Caki2 (cell line): ENCODE results near the gene RNLS. TPM values are rescaled to one million over a fixed set of nuclear protein-coding genes. Genes with fewer than 3 reads are reported as not detected.
A peak's percentile ranks its signal among the peaks of the same experiment; 100 is the strongest.

Source experiments
- DNase-seq: peaks from one replicate; pipeline ENCODE4 v3.0.0-alpha.2; 2015; ENCODE audit warnings: low read depth
- in situ Hi-C: cut with HindIII; loops from 2 replicates; pipeline ENCODE4 v1.10.0; 2016; ENCODE audit warnings: low sequenced_read_pairs, low pct_unique_long_range_greater_than_20kb, mixed read lengths
- total RNA-seq: library from RNA; depleted of rRNA; stranded (reverse); fragments of >200 nt; shearing (Covaris generic); gene quantifications from 2 replicates; pipeline ENCODE4 v1.2.3, GENCODE V29; 2014; ENCODE audit warnings: low replicate concordance

RNLS gene
- total RNA-seq, 1 experiment from 2014 or later, result 19.1 TPM

DNA sequence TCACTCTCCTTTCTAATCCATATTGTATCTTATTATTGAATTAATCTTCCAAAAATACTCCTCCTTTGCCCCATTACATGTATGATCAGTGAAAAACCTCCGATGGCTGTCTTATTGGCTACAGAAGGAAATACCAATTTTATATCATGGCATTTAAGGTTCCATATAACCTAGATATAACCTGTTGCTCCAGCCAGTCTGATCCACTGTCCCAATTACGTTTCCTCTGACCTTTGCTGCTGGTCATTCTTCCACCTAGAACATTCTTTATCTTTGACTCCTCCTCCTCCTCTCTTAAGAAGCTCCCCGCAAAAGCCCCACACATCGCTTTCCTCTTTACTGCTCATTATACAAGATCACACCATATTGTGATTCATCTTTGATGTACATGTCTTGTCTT, 161.5 kb downstream of the RNLS start:
- DNase-seq, result no peak
- in situ Hi-C loops, result no loop called here

DNA sequence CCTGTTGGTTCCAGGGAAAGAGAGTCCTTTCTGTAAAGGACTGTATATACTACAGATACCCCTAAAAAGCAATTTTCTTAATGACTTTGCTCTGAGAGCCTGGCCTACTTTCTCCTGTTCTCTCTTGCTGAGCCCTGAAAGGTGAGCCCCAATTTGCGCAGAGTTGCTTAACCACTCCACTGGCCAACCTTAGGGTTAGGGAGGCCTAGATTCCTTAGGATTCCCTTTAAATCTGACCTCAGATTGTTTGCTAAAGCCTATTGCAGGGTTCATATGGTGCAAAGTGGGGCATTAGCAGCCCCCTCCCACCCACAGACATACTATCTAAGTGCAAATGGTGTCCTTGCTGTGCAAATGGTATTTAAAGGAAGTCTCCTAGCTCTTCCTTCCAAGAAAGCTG, 164.2 kb downstream of the RNLS start:
- no peak for DNase-seq
- in situ Hi-C loops, result no loop called here

- in situ Hi-C loops, result no loop called here
- no peak for DNase-seq
Measured at GRCh38 chr10:88417387-88418030, 165.6 kb downstream of the RNLS start.

GRCh38 chr10:88416801-88417200, 166.3 kb downstream of the RNLS start:
- DNase-seq, result no peak
- in situ Hi-C loops, result no loop called here

DNA sequence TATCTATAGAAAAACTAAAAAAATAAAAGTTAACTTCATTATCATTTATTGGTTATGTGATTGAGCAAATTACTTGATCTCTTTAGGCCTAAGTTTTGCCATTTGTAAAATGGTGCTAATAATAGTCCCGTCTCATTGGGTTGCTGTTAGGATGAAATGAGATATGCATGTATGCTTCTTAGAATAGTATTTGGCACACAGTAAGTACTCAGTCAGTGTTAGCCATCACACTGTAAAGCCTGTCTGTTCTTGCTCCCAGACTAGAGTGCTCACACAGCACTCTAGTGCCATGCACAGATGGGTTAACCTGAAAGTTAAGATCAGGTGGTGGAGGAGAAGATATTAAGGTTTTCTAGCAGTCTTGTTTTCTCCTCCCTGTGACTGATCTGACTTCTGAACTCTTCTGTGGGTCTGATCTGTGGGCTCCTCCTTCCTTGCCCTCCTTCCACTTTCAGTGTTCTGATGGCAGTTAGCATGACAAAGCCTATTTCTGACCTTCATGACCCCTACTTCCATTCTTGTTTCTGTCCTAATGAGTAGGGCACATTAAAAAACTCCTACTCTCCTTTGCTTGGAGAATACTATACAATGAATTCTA, 167.5 kb downstream of the RNLS start:
- DNase-seq, result no peak
- in situ Hi-C loops, result no loop called here

- in situ Hi-C loops, result no loop called here
- no peak for DNase-seq
Measured at GRCh38 chr10:88413412-88413811, 169.7 kb downstream of the RNLS start.

DNA sequence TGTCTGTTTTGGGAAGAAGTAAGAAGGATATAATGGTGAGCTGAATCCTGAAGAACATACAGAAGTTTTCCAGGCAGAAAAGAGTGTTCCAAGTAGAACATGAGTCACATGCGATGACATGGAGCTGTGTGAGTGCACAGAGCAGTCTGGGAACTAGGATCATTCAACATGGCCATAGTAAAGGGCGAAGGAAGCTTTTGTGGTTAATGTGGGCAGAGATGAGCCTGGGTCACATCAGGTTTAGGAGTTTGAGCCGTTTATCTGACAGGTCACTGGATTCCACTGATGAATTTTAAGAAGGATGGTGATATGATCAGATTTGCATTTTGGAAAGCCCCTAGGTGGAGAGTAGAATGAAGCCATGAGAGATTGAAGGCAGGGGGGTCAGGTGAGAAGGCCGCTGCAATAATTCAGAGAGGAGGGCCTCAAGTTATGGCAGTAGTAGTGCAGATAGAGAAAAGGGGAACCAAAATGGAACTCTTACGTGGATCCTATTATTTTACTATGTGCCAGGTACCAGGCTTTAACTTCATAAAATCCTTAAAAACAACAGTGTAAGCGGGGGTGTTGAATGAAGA, 171.3 kb downstream of the RNLS start:
- in situ Hi-C loops, result no loop called here
- DNase-seq, result no peak

DNA sequence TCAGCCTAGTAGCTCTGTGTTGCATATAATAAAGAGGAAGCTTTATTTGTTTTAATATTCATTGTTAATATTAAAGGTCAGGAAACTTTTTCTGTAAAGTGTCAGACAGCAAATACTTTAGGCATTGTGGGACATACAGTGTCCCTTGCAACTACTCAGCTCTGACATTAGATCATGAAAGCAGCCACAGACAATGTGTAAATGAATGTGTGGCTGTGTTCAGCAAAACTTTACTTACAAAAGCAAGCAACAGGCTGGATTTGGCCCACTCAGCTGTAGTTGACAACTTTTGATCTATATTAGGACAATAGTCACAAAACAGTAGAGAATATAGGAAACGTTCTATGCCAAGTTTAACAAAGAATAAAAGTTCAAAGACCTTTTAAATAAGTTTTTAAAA, 173.3 kb downstream of the RNLS start:
- no peak for DNase-seq

GRCh38 chr10:88409236-88409635, 173.9 kb downstream of the RNLS start:
- in situ Hi-C loops, result no loop called here
- DNase-seq, result no peak

More for the DNA sequence above, 173.3 kb downstream of the RNLS start:
- in situ Hi-C loops, result no loop called here

- in situ Hi-C loops, result no loop called here
- no peak for DNase-seq
Measured at GRCh38 chr10:88408096-88408495, 175.0 kb downstream of the RNLS start.

DNA sequence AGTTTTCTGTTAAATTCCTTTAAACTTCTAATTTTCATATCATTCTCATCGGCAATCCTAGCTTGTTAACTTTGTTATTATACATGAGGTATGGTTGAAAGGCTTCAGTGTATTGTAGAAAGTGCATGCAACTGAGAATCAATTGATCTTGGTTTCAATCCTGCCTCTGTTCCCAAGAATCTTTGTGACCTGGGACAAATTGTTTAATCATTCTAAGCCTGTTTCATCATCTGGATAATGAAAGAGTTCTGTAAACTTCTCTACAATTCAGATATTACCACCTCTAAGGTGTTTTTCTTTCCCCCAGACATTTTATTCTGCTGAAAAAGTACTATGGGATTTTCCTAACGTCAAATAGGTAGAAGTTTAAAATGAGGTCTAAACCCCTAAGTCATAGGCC, 179.0 kb downstream of the RNLS start:
- DNase-seq, result no peak
- in situ Hi-C loops, result no loop called here

- DNase-seq, result no peak
- in situ Hi-C loops, result no loop called here
Measured at GRCh38 chr10:88401671-88402347, 181.3 kb downstream of the RNLS start.

GRCh38 chr10:88399240-88399639, 183.9 kb downstream of the RNLS start:
- in situ Hi-C loops, result no loop called here
- DNase-seq, result no peak

- DNase-seq, result no peak
- in situ Hi-C loops, result no loop called here
Measured at GRCh38 chr10:88395677-88396076, 187.4 kb downstream of the RNLS start.

- DNase-seq, result no peak
- in situ Hi-C loops, result no loop called here
Measured at GRCh38 chr10:88392222-88392621, 190.9 kb downstream of the RNLS start.

- no peak for DNase-seq
- in situ Hi-C loops, result no loop called here
Measured at GRCh38 chr10:88390041-88390440, 193.1 kb downstream of the RNLS start.

DNA sequence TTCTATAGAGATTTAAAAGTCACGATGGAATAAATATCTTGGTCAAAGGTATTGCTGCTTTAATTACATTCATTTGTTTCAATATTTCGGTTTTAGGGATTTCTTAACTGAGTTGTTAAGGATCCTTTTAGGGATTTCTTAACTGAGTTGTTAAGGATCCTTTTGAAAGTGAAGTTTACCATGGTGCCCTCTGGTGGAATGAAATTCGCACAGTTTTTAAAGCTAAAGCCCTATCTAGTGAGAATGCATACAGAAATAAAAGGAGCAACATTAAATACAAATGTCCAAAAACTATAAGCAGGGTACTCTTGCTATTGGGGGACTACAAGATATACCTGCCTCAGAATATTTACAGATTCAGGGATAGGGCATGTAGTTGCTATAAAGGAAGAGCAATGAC, 193.7 kb downstream of the RNLS start:
- in situ Hi-C loops, result no loop called here
- peak; percentile 46 for DNase-seq

GRCh38 chr10:88388324-88388723, 194.8 kb downstream of the RNLS start:
- in situ Hi-C loops, result no loop called here
- DNase-seq, result no peak
